GM23338 (cell line): Measurements from ENCODE around the gene RCBTB2. TPM values are rescaled to one million over a fixed set of nuclear protein-coding genes. Genes with fewer than 3 reads are reported as not detected.

Experiments
- CREB1 ChIP-seq: fragments of 250-450 bp; sonication (Bioruptor Pico); IDR thresholded peaks from 2 replicates; pipeline ENCODE4 v1.5.0; 2020; ENCODE audit warnings: low read depth, mild to moderate bottlenecking, moderate library complexity
- CTCF ChIP-seq, 2 experiments: fragments of 200-600 bp in 1 of 2; sonication (generic) in 1 of 2; conservative IDR thresholded peaks; 2 replicates each; pipeline versions ENCODE4 v1.5.1 to v1.6.1; 2016 to 2017; ENCODE audit warnings: antibody characterized with exemption in 2 of 2, low read depth in 2 of 2, mild to moderate bottlenecking in 2 of 2, moderate library complexity in 1 of 2
- EZH2 ChIP-seq: fragments of 200-600 bp; sonication (generic); IDR thresholded peaks from one replicate; pipeline ENCODE4 v1.8.0; 2017; ENCODE audit warnings: antibody characterized with exemption, mild to moderate bottlenecking, low read depth; ENCODE audit not compliant: unreplicated experiment
- EZH2phosphoT487 ChIP-seq: fragments of 200-600 bp; sonication (generic); IDR thresholded peaks from one replicate; pipeline ENCODE4 v1.8.1; 2018; ENCODE audit warnings: antibody characterized with exemption; ENCODE audit not compliant: unreplicated experiment
- JUNB ChIP-seq: IDR thresholded peaks from one replicate; pipeline ENCODE4 v1.6.1; 2016; ENCODE audit warnings: antibody characterized with exemption; ENCODE audit not compliant: unreplicated experiment
- POLR2AphosphoS5 ChIP-seq: IDR thresholded peaks from 2 replicates; pipeline ENCODE4 v1.6.1; 2016; ENCODE audit warnings: antibody characterized with exemption, low read depth
- STAT1 ChIP-seq: IDR thresholded peaks from one replicate; pipeline ENCODE4 v1.6.1; 2016; ENCODE audit warnings: antibody characterized with exemption; ENCODE audit not compliant: unreplicated experiment
- ZNF331 ChIP-seq: fragments of 250-450 bp; sonication (Bioruptor Pico); IDR thresholded peaks from 2 replicates; pipeline ENCODE4 v1.5.0; 2020; ENCODE audit warnings: low read depth, mild to moderate bottlenecking, moderate library complexity
- ZNF462 ChIP-seq: fragments of 250-450 bp; sonication (Bioruptor Pico); IDR thresholded peaks from 2 replicates; pipeline ENCODE4 v1.5.0; 2020; ENCODE audit warnings: mild to moderate bottlenecking, moderate library complexity
- polyA plus RNA-seq: library from polyadenylated mRNA; unstranded; fragments of >200 nt; fragmentation: Nextera tagmentation; extraction: Ambion mirVana; gene quantifications from 2 replicates; pipeline ENCODE4 v1.2.1, GENCODE V29; 2016
- total RNA-seq: library from RNA; depleted of rRNA; stranded (reverse); fragments of >200 nt; shearing (Covaris generic); gene quantifications from 2 replicates; pipeline ENCODE4 v1.2.3, GENCODE V29; 2014

Gene RCBTB2
- total and polyA plus RNA-seq, 2 experiments from 2014 or later, result 8.1 to 20.8 TPM

GRCh38 chr13:48446464-48446863 lies 86.4 kb downstream of the RCBTB2 start (continued):
- TF ChIP-seq ZNF462, result no peak
- no peak for TF ChIP-seq ZNF331 (CRISPR knock-in tag)
- no peak for TF ChIP-seq STAT1
- no peak for TF ChIP-seq JUNB
- TF ChIP-seq EZH2, result no peak
- TF ChIP-seq POLR2AphosphoS5, result no peak
- no peak for TF ChIP-seq CREB1 (CRISPR knock-in tag)
- TF ChIP-seq CTCF (conservative IDR thresholded peaks at IDR 0.05; ENCODE audit: low read depth in 2 of 2), result no peak
- TF ChIP-seq EZH2phosphoT487, result no peak
